Measurements from ENCODE around the gene EMILIN1. TPM values are rescaled to one million over a fixed set of nuclear protein-coding genes. Genes with fewer than 3 reads are reported as not detected.

Gene EMILIN1
- total and polyA plus RNA-seq, 2 of the 8 experiments (the other 6 are each of a cell fraction or from before 2014, with no cell fraction given), result 1.9 to 3.0 TPM

DNA sequence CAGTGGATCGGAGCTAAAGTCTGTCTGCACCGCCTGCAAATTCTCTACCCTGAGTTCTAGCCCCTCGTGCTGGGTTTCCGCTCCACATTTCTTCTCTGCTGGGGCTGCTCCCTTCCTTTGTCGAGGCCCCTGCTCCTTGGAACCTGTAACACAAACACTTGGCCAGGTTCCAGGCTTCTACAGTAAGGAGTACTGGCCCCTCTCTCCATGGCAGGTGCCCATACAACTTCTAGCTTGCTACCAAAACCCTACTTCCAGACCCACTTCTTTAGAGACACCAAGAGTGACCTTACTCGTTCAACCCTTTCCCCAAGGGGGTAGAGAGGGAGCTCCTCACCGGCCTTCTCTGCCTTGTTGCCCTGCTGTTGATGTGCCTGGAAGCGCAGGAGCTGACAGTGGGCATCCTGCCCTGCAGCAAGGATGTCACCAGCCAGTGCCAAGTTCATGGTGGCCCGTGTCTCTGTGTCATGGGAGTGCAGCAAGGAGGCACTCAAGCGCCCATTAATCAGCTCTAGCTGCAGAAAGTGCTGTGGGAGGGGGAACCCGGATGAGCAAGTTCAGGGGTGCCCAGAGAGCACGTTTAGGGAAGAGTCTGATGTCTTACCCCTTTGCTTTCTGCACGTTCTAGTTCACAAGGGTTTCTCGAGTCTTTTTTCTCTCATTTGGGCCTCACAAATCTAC, 54.9 kb downstream of the EMILIN1 start (continued):
- TF ChIP-seq, protein P1, sequence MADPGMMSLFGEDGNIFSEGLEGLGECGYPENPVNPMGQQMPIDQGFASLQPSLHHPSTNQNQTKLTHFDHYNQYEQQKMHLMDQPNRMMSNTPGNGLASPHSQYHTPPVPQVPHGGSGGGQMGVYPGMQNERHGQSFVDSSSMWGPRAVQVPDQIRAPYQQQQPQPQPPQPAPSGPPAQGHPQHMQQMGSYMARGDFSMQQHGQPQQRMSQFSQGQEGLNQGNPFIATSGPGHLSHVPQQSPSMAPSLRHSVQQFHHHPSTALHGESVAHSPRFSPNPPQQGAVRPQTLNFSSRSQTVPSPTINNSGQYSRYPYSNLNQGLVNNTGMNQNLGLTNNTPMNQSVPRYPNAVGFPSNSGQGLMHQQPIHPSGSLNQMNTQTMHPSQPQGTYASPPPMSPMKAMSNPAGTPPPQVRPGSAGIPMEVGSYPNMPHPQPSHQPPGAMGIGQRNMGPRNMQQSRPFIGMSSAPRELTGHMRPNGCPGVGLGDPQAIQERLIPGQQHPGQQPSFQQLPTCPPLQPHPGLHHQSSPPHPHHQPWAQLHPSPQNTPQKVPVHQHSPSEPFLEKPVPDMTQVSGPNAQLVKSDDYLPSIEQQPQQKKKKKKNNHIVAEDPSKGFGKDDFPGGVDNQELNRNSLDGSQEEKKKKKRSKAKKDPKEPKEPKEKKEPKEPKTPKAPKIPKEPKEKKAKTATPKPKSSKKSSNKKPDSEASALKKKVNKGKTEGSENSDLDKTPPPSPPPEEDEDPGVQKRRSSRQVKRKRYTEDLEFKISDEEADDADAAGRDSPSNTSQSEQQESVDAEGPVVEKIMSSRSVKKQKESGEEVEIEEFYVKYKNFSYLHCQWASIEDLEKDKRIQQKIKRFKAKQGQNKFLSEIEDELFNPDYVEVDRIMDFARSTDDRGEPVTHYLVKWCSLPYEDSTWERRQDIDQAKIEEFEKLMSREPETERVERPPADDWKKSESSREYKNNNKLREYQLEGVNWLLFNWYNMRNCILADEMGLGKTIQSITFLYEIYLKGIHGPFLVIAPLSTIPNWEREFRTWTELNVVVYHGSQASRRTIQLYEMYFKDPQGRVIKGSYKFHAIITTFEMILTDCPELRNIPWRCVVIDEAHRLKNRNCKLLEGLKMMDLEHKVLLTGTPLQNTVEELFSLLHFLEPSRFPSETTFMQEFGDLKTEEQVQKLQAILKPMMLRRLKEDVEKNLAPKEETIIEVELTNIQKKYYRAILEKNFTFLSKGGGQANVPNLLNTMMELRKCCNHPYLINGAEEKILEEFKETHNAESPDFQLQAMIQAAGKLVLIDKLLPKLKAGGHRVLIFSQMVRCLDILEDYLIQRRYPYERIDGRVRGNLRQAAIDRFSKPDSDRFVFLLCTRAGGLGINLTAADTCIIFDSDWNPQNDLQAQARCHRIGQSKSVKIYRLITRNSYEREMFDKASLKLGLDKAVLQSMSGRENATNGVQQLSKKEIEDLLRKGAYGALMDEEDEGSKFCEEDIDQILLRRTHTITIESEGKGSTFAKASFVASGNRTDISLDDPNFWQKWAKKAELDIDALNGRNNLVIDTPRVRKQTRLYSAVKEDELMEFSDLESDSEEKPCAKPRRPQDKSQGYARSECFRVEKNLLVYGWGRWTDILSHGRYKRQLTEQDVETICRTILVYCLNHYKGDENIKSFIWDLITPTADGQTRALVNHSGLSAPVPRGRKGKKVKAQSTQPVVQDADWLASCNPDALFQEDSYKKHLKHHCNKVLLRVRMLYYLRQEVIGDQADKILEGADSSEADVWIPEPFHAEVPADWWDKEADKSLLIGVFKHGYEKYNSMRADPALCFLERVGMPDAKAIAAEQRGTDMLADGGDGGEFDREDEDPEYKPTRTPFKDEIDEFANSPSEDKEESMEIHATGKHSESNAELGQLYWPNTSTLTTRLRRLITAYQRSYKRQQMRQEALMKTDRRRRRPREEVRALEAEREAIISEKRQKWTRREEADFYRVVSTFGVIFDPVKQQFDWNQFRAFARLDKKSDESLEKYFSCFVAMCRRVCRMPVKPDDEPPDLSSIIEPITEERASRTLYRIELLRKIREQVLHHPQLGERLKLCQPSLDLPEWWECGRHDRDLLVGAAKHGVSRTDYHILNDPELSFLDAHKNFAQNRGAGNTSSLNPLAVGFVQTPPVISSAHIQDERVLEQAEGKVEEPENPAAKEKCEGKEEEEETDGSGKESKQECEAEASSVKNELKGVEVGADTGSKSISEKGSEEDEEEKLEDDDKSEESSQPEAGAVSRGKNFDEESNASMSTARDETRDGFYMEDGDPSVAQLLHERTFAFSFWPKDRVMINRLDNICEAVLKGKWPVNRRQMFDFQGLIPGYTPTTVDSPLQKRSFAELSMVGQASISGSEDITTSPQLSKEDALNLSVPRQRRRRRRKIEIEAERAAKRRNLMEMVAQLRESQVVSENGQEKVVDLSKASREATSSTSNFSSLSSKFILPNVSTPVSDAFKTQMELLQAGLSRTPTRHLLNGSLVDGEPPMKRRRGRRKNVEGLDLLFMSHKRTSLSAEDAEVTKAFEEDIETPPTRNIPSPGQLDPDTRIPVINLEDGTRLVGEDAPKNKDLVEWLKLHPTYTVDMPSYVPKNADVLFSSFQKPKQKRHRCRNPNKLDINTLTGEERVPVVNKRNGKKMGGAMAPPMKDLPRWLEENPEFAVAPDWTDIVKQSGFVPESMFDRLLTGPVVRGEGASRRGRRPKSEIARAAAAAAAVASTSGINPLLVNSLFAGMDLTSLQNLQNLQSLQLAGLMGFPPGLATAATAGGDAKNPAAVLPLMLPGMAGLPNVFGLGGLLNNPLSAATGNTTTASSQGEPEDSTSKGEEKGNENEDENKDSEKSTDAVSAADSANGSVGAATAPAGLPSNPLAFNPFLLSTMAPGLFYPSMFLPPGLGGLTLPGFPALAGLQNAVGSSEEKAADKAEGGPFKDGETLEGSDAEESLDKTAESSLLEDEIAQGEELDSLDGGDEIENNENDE (IDR thresholded peaks at IDR 0.05; ENCODE audit: insufficient replicate concordance, low read length), result no peak
- peak; percentile 11; the same call in 1 of the 2 replicates for TF ChIP-seq SP4 (IDR thresholded peaks at IDR 0.05; ENCODE audit: low read length)
- no peak for TF ChIP-seq CREB1 (IDR thresholded peaks at IDR 0.05)
- TF ChIP-seq ATF2 (IDR thresholded peaks at IDR 0.05; ENCODE audit: low read length), result no peak

All from H1 (cell line).